ENCODE measurements around the gene MATR3.
"Not testable (repeated sequence)": the region's sequence is repeated elsewhere in the genome, so short reads cannot be mapped to it uniquely, and the experiment has no call there.

GRCh38 chr5:139270718-139271117 lies 22.8 kb upstream of the MATR3 start:
- TF ChIP-seq CTCF, POLR2AphosphoS5 (IDR thresholded peaks at IDR 0.05): not testable (repeated sequence)

Measured in gastroesophageal sphincter (tissue), 3 donors.